H9 (cell line): ENCODE data around the gene SEMA6A. TPM values are rescaled to one million over a fixed set of nuclear protein-coding genes. Genes with fewer than 3 reads are reported as not detected.
A peak's percentile ranks its signal among the peaks of the same experiment; 100 is the strongest.

Experiments
- DNase-seq: peaks from one replicate; pipeline ENCODE4 v3.0.0-alpha.2; 2017
- H2AFZ ChIP-seq: one replicate; pipeline ENCODE4 v1.6.1; 2013; ENCODE audit warnings: mild to moderate bottlenecking, low read length, control low read depth, moderate library complexity
- H2AK5ac ChIP-seq: 2 replicates; pipeline ENCODE4 v1.6.1; 2013; ENCODE audit warnings: low read length, control low read depth, mixed read lengths; ENCODE audit not compliant: insufficient read length
- H2BK120ac ChIP-seq: one replicate; pipeline ENCODE4 v1.6.1; 2013; ENCODE audit warnings: low read depth, mild to moderate bottlenecking, low read length, control low read depth, inconsistent platforms; ENCODE audit not compliant: poor library complexity, severe bottlenecking
- H2BK12ac ChIP-seq: 2 replicates; pipeline ENCODE4 v1.6.1; 2013; ENCODE audit warnings: low read length, control low read depth, mixed read lengths, low read depth; ENCODE audit not compliant: insufficient read length
- H2BK15ac ChIP-seq: 2 replicates; pipeline ENCODE4 v1.6.1; 2013; ENCODE audit warnings: low read depth, low read length, control low read depth
- H2BK20ac ChIP-seq: one replicate; pipeline ENCODE4 v1.6.1; 2013; ENCODE audit warnings: low read depth, mild to moderate bottlenecking, low read length, control low read depth, inconsistent platforms; ENCODE audit not compliant: poor library complexity, severe bottlenecking
- H2BK5ac ChIP-seq: 2 replicates; pipeline ENCODE4 v1.6.1; 2013; ENCODE audit warnings: low read length, control low read depth, mixed read lengths; ENCODE audit not compliant: insufficient read length
- H3K14ac ChIP-seq: 2 replicates; pipeline ENCODE4 v1.6.1; 2013; ENCODE audit warnings: low read length, control low read depth; ENCODE audit not compliant: insufficient read depth
- H3K18ac ChIP-seq: 2 replicates; pipeline ENCODE4 v1.6.1; 2013; ENCODE audit warnings: low read depth, mild to moderate bottlenecking, mixed read lengths, low read length, control low read depth; ENCODE audit not compliant: insufficient read length
- H3K23ac ChIP-seq: 2 replicates; pipeline ENCODE4 v1.6.1; 2013; ENCODE audit warnings: low read length, control low read depth, mixed read lengths, low read depth; ENCODE audit not compliant: insufficient read length
- H3K23me2 ChIP-seq: 2 replicates; pipeline ENCODE4 v1.6.1; 2013; ENCODE audit warnings: low read depth, mild to moderate bottlenecking, mixed read lengths, low read length, control low read depth; ENCODE audit not compliant: insufficient read length, poor library complexity, severe bottlenecking
- H3K27ac ChIP-seq: 2 replicates; pipeline ENCODE4 v1.5.1; 2013; ENCODE audit warnings: low read length, control low read depth, mixed read lengths, low read depth; ENCODE audit not compliant: insufficient read length
- H3K27me3 ChIP-seq: 2 replicates; pipeline ENCODE4 v1.6.1; 2013; ENCODE audit warnings: low read length, control low read depth, inconsistent platforms; ENCODE audit not compliant: insufficient read depth
- H3K4ac ChIP-seq: 2 replicates; pipeline ENCODE4 v1.6.1; 2013; ENCODE audit warnings: low read depth, mild to moderate bottlenecking, control low read depth, inconsistent platforms, low read length, moderate library complexity
- H3K4me1 ChIP-seq: 2 replicates; pipeline ENCODE4 v1.6.1; 2013; ENCODE audit warnings: low read length, control low read depth, inconsistent platforms; ENCODE audit not compliant: insufficient read depth
- H3K4me2 ChIP-seq: 2 replicates; pipeline ENCODE4 v1.6.1; 2013; ENCODE audit warnings: low read length, control low read depth, mixed read lengths; ENCODE audit not compliant: insufficient read length, insufficient read depth
- H3K56ac ChIP-seq: 2 replicates; pipeline ENCODE4 v1.6.1; 2013; ENCODE audit warnings: low read depth, mild to moderate bottlenecking, mixed read lengths, low read length, control low read depth; ENCODE audit not compliant: insufficient read length
- H3K79me1 ChIP-seq: 2 replicates; pipeline ENCODE4 v1.6.1; 2013; ENCODE audit warnings: low read depth, mild to moderate bottlenecking, moderate library complexity, low read length, control low read depth, inconsistent platforms; ENCODE audit not compliant: insufficient read depth, poor library complexity, severe bottlenecking
- H3K79me2 ChIP-seq: 2 replicates; pipeline ENCODE4 v1.6.1; 2013; ENCODE audit warnings: low read length, control low read depth, inconsistent platforms; ENCODE audit not compliant: insufficient read depth
- H3K9ac ChIP-seq: 2 replicates; pipeline ENCODE4 v1.6.1; 2013; ENCODE audit warnings: low read length, control low read depth, mixed read lengths; ENCODE audit not compliant: insufficient read length; ENCODE audit errors: extremely low read depth
- H3K9me3 ChIP-seq: one replicate; pipeline ENCODE4 v1.6.1; 2013; ENCODE audit warnings: low read depth, low read length, inconsistent platforms; ENCODE audit not compliant: control insufficient read depth
- H3T11ph ChIP-seq: one replicate; pipeline ENCODE4 v1.6.1; 2013; ENCODE audit warnings: mild to moderate bottlenecking, low read length, control low read depth, inconsistent platforms
- H4K20me1 ChIP-seq: one replicate; pipeline ENCODE4 v1.6.1; 2013; ENCODE audit not compliant: control insufficient read depth, insufficient read length, insufficient read depth
- H4K5ac ChIP-seq: 2 replicates; pipeline ENCODE4 v1.6.1; 2013; ENCODE audit warnings: low read depth, mild to moderate bottlenecking, mixed read lengths, low read length, control low read depth; ENCODE audit not compliant: insufficient read length
- H4K8ac ChIP-seq: replicated peaks from 2 replicates; pipeline ENCODE4 v1.6.1; 2013; ENCODE audit warnings: low read length, control low read depth, mixed read lengths, low read depth; ENCODE audit not compliant: insufficient read length
- H4K91ac ChIP-seq: 2 replicates; pipeline ENCODE4 v1.6.1; 2013; ENCODE audit warnings: low read depth, mild to moderate bottlenecking, moderate library complexity, mixed read lengths, low read length, control low read depth; ENCODE audit not compliant: insufficient read length
- H3K27ac Mint-ChIP-seq, 3 experiments: 2 replicates in 2 of 3; 3 replicates in 1 of 3; pipeline ENCODE4 v1.8.0; 2020 to 2021; ENCODE audit warnings: mixed read lengths in 3 of 3, mild to moderate bottlenecking in 1 of 3, moderate library complexity in 1 of 3
- H3K27me3 Mint-ChIP-seq: 2 replicates; pipeline ENCODE4 v1.8.0; 2021; ENCODE audit warnings: low read depth, mild to moderate bottlenecking, moderate library complexity, mixed read lengths
- H3K36me3 Mint-ChIP-seq, 3 experiments: 2 replicates in 2 of 3; 3 replicates in 1 of 3; pipeline ENCODE4 v1.8.0; 2020 to 2021; ENCODE audit warnings: low read depth in 3 of 3, mixed read lengths in 3 of 3; ENCODE audit not compliant: insufficient read depth in 1 of 3
- H3K4me1 Mint-ChIP-seq, 2 experiments: 2 replicates each; pipeline ENCODE4 v1.8.0; 2020; ENCODE audit warnings: mixed read lengths in 2 of 2
- H3K4me3 Mint-ChIP-seq, 2 experiments: 2 replicates in 1 of 2; 3 replicates in 1 of 2; pipeline ENCODE4 v1.8.0; 2020 to 2021; ENCODE audit warnings: mild to moderate bottlenecking in 2 of 2, mixed read lengths in 2 of 2, moderate library complexity in 1 of 2
- H3K9me3 Mint-ChIP-seq, 2 experiments: 2 replicates in 1 of 2; 3 replicates in 1 of 2; pipeline ENCODE4 v1.8.0; 2020; ENCODE audit warnings: mild to moderate bottlenecking in 2 of 2, mixed read lengths in 2 of 2, moderate library complexity in 1 of 2
- WGBS: extraction: QIAGEN DNeasy Blood & Tissue Kit; methylation state at CpG from one replicate; pipeline ENCODE4 v1.1.7; 2013; ENCODE audit warnings: missing lambda C conversion rate, low lambda C conversion rate, mixed read lengths; ENCODE audit not compliant: insufficient read length; ENCODE audit errors: extremely low coverage; 5-methylcytosine and 5-hydroxymethylcytosine counted together
- total RNA-seq: library from RNA; stranded (reverse); gene quantifications from 2 replicates; pipeline ENCODE4 v1.2.1, GENCODE V29; 2021
- TF ChIP-seq, protein P1 (sequence below): fragments of 200-600 bp; sonication (generic); conservative IDR thresholded peaks from 3 replicates; pipeline ENCODE4 v1.8.0; 2021; ENCODE audit warnings: antibody characterized with exemption, mild to moderate bottlenecking

Gene SEMA6A
- total RNA-seq, 1 experiment from 2014 or later = 354 TPM

DNA sequence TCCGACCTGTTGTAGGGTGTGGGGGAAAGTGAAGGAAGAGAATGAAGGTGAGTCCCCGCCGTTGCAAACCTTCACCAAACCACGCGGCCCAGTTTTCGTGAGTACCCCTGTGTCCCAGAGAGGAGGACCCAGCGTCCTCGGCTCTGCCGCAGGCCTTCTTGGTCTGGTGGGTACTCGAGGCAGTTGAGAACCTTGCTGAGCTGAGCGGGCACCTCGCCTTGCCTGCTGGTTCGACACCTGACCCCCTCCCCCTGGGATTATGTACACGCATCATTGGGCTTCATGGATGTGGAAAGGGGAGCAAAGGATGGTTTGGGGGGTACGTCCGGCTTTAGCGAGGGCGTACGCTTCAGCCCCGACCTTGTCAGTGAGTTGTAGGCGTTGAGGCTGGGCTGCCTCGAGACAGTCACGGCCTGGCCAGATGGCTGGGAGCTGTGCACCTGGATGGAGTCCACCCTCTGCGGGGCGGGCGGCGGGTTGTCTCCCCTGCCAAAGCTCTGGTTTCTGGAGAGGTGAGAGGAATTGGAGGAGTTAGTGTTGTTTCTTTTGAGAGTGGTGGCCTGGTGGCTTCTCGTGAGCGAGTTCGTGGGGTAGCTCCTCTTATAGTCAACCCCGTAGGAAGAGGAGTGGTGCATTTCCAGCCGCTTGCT lies 128.1 kb downstream of the SEMA6A start:
- Histone ChIP-seq H2BK5ac (no peak overlapping the region), H4K8ac (no peak overlapping the region), H2AFZ (no peak overlapping the region), H3K23me2 (no peaks in the 10 kb centered on the region), H2BK20ac (no peak overlapping the region), H2BK120ac (no peak overlapping the region), H2AK5ac (no peak overlapping the region), H3T11ph (no peak overlapping the region), H3K27ac (no peak overlapping the region), H3K9me3 (no peaks in the 10 kb centered on the region), H3K4ac (no peak overlapping the region), H3K14ac (no peak overlapping the region), H4K91ac (no peak overlapping the region), H3K79me1 (no peaks in the 10 kb centered on the region), H3K27me3 (no peaks in the 10 kb centered on the region), H3K9ac (no peak overlapping the region), H3K4me1 (peaks cover 6% of the 10 kb centered on the region; the same call in 1 of the 2 replicates), H2BK15ac (no peak overlapping the region), H4K20me1 (no peaks in the 10 kb centered on the region), H4K5ac (no peak overlapping the region), H3K79me2 (no peaks in the 10 kb centered on the region), H3K56ac (no peak overlapping the region), H3K4me2 (no peak overlapping the region), H2BK12ac (no peak overlapping the region), H3K18ac (no peak overlapping the region), H3K23ac (no peak overlapping the region)
- Mint-ChIP-seq H3K27me3 (no peaks in the 10 kb centered on the region; the same call in 1 of the 2 replicates), H3K27ac (peak overlapping the region in 2 of 3 experiments; percentile 76 to 85; a peak in 4 of 7 replicates), H3K4me3 (no peak overlapping the region; a peak in 1 of 5 replicates), H3K36me3 (peaks cover 31 to 71% (median 53%) of the 10 kb centered on the region in 3 experiments; a peak in 6 of 7 replicates), H3K4me1 (peaks cover 58 to 79% of the 10 kb centered on the region in 2 experiments), H3K9me3 (no peaks in the 10 kb centered on the region)
- TF ChIP-seq, protein P1, sequence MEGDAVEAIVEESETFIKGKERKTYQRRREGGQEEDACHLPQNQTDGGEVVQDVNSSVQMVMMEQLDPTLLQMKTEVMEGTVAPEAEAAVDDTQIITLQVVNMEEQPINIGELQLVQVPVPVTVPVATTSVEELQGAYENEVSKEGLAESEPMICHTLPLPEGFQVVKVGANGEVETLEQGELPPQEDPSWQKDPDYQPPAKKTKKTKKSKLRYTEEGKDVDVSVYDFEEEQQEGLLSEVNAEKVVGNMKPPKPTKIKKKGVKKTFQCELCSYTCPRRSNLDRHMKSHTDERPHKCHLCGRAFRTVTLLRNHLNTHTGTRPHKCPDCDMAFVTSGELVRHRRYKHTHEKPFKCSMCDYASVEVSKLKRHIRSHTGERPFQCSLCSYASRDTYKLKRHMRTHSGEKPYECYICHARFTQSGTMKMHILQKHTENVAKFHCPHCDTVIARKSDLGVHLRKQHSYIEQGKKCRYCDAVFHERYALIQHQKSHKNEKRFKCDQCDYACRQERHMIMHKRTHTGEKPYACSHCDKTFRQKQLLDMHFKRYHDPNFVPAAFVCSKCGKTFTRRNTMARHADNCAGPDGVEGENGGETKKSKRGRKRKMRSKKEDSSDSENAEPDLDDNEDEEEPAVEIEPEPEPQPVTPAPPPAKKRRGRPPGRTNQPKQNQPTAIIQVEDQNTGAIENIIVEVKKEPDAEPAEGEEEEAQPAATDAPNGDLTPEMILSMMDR = no peak
- no CpG with 5 or more reads among the region's 32 CpGs for WGBS
- no peak for DNase-seq
